GM19467 (cell line): Measurements from ENCODE around the gene AP3M1.
"Not testable (repeated sequence)": the region's sequence is repeated elsewhere in the genome, so short reads cannot be mapped to it uniquely, and the experiment has no call there.

Experiments
- ATAC-seq: cut with Tn5 transposase; IDR thresholded peaks from one replicate; pipeline ENCODE4 v1.9.1; 2021; ENCODE audit warnings: mild to moderate bottlenecking, moderate library complexity; ENCODE audit not compliant: unreplicated experiment

Gene AP3M1, protein sequence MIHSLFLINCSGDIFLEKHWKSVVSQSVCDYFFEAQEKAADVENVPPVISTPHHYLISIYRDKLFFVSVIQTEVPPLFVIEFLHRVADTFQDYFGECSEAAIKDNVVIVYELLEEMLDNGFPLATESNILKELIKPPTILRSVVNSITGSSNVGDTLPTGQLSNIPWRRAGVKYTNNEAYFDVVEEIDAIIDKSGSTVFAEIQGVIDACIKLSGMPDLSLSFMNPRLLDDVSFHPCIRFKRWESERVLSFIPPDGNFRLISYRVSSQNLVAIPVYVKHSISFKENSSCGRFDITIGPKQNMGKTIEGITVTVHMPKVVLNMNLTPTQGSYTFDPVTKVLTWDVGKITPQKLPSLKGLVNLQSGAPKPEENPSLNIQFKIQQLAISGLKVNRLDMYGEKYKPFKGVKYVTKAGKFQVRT

DNA sequence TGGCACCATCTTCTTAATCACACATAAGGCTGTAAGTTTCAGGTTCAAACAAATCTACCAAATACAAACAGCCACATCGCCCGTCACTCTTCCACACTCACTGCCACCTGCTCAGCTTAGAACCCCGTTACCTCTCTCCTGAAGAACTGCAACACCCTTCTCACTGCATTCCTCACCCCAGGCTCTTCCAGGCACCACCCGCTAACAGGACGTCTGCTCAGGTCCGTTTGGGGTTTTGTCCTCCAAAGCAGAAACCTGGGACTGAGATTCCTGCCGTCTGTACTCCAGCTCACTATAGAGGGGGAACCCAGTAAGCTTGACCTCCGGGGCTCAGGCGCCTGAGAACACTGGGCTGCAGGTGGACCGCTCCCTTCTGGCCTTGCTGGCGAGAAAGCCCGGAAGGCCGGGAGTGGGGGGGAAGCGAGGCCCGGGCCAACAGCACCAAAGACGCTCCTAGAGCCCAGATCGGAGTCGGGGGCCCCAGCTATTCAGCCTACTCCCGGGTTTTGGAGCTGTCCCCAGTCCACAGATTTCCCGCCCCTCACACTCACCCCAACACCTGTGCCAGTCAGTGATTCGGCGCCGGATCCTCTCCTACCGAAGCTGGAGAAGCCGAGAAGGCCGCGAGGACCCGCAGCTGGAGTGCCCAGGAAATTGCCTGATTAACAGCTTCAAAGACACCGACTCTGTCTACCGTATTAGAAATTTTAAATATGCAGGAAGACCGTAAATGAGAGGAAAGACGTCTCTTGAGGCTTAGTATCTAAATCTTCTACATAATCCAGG, at the start of gene AP3M1:
Gene AP3M1, minus strand, starts transcription at position 625 of the 786 bp plus-strand sequence. CDS start 12,449 bp downstream, outside the sequence.
- ATAC-seq = peak; percentile 33

DNA sequence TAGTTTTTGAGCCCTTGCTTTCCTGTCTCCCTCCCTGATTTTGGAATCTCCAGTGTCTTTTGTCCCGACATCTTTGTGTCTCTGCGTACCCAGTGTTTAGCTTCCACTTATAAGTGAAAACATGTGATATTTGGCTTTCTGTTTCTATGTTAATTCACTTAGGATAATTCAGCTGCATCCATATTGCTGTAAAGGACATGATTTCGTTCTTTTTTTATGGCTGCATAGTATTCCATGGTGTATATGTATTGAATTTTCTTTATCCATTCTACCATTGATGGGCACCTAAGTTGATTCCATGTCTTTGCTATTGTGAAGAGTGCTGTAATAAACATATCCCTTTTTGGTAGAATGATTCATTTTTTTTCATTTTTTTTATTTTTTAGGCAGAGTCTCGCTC, 48.7 kb upstream of the AP3M1 start:
- no peak for ATAC-seq

DNA sequence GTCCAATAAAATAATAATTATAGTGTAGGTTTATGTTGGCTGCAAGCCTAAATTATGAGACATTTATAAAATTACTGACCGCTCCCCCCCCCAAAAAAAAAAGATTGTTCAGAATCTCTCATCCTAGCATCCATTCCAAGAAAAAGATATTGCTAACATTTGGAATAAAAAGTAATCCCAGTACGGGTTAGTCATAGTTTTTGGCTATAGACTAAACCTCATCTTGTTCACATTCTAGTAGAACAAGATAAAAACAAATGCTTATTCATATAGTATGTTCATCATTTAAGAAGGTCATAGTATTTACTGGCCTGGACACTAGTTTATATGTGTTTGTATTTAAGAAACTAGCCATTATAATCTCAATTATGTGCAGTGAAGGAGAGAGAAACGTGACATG, 44.4 kb upstream of the AP3M1 start:
- ATAC-seq = no peak

DNA sequence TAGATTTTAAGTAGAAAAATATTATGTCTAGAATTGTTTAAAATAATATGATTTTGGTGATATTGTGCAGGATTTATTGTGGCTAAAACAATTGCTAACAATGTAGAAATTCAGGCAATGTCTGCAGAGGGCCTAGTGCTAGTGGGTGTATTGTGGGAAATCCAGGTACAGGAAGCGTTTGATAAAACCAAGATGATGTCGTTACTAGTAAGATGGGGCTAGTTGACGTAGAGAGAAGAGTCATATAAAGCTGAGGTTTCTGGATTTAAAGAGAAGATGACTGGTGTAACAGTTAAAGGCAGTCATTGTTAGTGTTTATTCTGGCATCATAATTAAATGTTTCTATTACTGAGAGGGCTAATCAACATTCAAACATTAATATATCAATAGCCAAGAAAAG, 43.9 kb upstream of the AP3M1 start:
- ATAC-seq = no peak

DNA sequence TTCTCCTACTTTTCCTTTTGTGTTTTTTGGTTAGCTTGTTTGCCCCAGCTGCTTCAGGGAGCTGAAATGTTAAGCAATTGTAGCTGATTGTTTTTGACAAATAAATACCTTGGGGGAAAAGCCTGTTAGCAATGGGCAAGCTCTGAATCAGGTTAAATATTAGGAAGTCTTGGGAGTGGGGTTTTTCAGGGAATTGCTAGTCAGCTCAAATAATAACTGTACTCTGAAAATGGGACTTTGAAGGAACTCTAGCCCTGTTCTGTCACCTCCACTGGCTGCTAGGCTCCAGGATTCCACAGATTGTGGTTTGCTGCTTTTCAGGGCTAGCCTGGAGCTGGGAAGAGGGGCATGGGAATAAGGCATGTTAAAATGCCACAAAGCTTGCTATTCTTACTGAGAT, 39.9 kb upstream of the AP3M1 start:
- no peak for ATAC-seq

DNA sequence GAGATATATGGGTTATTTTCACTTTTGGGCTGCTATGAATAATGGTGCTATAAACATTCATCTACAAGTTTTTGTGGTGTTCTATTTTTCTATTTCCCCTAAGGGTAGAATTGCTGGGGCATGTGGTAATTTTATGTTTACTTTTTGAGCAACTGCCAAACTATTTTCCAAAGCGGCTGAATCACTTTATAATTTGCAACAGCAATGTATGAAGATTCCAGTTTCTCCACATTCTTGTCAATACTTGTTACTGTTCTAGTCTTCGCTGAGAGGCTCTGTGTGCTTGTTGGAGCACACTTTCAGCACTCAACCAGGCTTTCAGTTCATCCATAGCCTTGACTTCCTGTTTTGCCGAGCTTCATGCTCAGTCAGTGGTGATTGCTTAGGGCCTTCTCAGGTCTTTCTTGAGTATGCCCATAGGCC, 39.4 kb upstream of the AP3M1 start:
- ATAC-seq = peak; percentile 76

DNA sequence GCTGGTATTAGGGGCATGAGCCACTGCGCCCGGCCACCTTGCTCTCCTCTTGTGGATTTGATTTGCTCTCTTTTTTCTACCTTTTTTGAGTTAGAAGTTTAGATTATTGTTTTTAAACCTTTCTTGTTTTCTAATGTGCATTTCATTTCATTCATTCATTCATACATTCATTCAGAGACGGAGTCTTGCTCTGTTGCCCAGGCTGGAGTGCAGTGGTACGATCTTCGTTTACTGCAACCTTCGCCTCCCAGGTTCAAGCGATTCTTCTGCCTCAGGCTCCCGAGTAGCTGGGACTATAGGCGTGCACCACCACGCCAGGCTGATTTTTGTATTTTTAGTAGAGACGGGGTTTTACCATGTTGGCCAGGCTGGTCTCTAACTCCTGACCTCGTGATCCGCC, 38.0 kb upstream of the AP3M1 start:
- not testable (repeated sequence) for ATAC-seq

DNA sequence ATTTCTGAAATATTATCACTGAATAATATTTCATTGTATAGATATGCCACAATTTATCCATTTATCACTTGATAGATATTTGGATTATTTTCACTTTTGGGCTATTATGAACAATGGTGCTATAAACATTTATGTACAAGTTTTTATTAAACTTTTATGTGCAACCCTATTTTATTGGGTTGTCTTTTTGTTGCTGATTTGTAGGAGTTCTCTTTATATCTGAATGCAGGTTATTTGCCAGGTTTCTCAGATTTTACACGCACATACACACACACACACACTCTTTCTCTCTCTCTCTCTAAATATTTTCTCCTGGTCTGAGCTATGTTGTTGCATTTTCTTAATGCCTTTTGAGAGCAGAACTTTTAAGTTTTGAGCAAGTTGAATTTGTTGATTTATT, 36.6 kb upstream of the AP3M1 start:
- no peak for ATAC-seq

DNA sequence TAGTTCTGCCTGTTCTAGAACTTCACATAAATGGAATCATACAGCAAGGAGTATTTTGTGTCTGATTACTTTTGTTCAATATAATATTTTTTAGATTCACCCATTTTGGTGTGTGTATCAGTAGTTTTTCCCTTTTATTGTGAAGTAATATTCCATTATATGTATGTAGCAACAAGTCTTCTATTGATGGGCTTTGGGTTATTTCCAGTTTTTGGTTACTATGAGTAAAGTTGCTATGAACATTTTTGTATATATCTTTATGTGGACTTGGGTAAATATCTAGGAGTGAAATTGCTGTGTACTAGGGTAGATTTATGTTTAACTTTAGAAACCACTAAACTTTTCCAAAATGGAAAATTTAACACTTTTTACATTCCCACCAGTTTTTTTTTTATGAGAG, 36.0 kb upstream of the AP3M1 start:
- ATAC-seq = no peak

DNA sequence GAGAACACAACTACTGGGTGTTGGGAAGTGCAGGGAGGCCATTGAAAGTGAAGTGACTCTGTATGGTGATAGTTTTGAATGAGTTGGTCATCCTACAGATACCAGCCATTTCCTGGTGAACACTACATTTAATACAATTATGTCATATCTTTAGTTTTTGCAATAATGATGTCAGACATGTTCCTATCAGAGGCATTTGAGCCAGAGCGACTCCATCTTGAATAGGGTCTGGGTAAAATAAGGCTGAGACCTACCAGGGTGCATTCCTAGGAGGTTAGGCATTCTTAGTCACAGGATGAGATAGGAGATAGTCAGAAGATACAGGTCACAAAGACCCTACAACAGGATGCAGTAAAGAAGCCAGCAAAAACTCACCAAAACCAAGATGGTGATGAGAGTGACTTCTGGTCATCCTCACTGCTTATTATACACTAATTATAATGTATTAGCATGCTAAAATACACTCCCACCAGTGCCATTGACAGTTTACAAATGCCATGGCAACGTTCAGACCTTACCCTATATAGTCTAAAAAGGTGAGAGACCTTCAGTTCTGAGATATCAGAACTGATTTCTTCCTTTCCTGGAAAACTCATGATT, 28.6 kb upstream of the AP3M1 start:
- ATAC-seq = no peak

DNA sequence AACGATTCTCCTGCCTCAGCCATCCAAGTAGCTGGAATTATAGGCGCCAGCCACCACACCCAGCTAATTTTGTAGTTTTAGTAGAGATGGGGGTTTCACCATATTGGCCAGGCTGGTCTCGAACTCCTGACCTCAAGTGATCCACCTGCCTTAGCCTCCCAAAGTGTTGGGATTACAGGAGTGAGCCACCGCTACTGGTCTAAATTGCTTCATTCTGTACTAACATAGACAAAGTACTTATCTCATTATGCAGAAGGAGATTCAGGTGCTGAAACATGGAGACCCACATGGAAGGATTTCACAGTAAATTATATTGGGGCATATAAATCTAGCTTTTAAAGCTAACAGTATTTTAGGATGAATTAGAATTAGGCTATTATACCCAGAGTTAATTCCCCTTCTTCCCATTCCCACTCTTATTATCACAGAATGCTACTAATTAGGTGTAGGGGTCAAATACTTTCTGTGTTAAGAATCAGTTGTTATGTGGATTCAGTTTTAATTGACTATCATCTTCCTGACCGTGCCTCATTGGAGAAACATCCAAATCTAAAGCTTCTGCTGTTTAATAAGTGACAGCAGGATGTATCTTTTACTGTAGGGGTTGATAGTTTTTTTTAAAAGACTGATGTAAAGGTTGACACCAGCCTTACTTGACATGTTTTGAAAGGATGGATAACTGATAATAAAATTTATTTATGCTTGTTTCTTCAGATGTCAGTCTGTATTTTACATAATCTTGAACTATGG, 27.6 kb upstream of the AP3M1 start:
- no peak for ATAC-seq

DNA sequence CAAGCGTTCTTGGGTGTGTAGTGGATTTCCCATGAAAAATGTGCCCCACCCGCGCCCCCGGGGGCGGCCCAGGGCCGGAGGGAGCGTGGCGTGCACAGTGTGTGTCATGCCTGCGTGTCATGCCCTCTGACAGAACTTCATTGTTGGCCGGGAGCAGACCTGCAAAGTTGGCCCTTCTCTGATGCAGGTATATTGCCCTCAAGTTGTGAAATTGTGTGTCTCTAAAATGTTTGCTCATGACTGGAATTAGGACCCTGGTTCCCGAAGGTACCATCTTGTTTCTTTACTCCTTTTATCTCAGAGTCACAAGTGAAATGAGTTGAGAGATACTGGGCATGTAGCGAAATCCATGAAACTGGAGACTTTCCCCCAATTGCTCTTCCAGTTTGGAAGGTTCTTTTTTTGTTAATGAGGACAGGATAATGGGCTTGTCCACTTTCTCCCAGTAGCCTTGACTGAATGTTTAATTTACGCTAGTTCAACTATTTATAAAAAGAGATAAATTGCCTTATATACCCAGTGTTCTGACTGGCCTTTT, 26.6 kb upstream of the AP3M1 start:
- ATAC-seq = peak; percentile 11

DNA sequence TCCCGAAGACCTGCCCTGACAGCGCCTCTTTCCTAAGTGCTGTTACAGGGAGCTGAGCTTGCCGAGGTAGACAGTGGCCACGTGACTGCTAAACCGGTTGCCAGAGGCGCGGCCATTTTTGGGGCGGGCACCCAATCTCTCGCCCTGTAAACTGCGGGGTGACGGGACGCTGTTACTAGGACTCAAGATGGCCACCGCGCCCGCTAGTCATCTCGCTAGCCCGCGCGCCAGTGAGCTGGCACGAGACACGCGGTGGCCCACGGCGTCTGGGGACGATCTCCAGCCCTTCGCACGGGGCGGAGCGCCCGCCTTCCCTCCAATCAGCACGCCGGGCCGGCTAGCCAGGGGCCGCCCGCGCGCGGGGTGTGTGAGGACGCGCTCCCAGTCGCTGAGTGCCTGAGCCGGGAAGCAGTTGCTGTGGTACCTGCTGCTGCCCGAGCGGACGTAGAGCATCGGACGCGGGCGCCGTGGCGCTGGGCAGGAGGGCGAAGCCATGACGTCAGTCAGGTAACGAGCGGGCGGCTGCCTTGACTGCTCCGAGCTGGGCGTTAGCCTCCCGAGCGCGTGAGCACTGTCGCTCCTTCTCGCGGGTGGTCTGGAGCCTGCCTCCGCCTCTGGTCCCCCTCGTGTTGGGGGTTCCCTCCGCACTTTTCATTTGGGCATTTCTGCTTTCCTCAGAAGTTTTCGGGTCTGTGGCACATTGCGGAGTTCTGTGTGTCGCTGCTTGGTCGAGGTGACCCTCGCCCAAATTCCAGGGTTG, 25.9 kb upstream of the AP3M1 start:
- peak; percentile 86 for ATAC-seq

DNA sequence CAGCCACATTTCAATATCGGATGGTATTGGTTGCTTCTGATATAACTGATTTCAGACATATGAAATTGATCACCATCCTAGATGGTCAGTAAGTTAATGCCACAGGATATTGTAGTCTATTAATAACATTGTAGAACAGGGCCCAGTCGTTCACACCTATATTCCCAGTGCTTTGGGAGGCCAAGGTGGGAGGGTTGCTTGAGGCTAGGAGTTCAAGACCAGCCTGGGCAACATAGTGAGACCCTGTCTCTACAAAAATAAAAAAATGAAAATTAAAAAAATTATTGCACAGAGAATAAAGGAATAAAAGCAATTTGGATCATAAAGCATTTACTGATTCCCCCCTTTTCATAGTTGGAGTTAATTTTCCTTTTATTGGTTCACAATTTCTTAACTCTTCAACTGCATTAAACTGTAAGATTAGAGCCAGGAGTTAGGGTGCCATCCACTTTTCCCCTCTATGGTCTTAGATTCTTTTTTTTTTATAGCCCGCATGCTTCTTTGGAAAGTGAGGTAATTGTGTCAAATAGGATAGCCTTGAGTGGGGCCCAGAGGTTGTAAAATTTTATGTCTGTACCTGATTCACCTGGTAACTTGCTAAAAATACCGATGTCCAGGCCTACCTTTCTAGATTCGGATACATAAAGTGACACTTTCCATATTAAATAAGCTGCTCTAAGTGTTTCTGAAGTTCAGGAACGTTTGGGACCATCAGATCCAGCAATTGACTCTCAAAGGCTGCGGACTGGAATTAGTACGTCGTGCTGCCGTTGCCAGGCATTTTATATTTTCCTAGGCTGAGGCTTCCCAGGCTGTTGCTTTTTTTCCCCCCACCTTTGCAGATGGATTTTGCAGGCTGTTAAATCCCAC, 25.1 kb upstream of the AP3M1 start:
- ATAC-seq = no peak

DNA sequence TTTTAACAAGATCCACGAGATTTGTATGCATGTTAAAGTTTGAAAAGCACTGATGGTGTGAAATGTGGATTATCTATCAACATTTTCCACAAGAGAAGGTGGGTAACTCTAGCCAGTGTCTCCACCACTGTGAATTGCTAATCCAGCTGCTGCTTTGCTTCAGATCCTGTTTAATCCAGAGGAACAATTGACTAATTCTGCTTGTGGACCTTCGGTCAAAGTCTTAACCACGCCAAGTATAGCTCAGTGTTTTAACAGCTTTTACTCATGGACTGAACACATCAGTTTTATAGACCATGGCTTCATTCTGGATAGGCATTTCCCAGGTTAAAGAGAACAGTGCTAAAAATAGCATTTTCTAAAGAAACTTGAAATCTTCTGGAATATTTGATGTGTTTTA, 23.9 kb upstream of the AP3M1 start:
- no peak for ATAC-seq

DNA sequence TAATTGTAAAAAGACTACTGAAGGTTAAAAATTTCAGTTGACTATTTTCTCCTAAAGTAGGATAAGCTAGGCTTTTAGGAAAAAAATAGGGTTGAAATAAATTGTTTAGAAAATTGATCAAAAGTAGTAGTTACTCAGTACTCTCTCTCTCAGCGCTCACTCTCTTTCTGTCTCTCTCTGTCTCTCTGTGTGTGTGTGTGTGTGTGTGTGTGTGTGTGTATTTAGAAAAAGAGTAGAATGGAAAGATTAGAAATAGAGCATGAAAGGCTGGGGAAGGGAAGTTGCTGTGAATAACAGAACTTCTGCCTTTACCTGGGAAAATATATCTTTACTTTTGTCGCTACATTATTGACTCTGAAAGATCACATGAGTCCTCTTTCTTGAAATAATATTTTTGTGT, 21.0 kb upstream of the AP3M1 start:
- ATAC-seq = no peak

DNA sequence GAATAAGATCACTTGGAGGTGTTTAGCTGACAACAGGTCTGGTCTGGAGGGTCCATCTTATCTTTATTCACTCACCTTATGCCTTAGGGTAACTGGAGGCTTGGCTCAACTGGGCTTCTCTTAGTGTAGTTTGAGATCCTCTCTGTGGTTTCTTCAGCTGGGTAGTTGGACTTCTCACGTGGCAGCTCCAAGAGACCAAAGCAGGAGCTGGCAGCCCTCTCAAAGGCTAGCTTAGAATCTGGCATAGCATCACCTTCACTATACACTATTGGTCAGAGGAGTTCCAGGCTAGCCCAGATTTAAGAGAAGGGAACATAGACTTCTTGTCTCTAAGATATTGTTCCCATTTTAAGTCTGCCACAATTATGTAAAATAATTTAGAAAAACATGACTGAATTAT, 16.8 kb upstream of the AP3M1 start:
- no peak for ATAC-seq

DNA sequence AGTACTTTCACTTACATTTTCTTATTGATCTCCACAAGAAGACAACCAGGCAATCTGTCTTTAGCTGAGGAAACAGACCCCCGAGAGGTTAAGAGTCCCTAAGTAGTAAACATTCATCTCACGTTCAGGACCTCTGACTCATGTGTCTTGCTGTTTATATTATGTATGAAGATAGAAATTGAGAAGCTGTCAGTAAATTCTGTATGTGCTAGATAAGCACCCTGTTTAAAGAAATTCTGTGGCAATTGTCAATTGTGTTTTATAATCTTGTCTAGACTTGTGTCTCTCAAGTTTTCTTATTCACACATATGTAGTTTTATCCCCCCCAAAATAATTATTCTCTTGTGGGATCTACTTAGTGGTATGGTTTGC, 14.9 kb upstream of the AP3M1 start:
- no peak for ATAC-seq
